MM.1S (cell line): ENCODE data around the gene TMOD3.

Source experiments
- DNase-seq: peaks from one replicate; pipeline ENCODE4 v3.0.0-alpha.2; 2015
- H2AFZ ChIP-seq: fragments of 300-600 bp; sonication (generic); 2 replicates; pipeline ENCODE4 v1.6.0; 2016; ENCODE audit warnings: antibody characterized with exemption, low read length
- H3F3A ChIP-seq: fragments of 300-600 bp; sonication (generic); 2 replicates; pipeline ENCODE4 v1.6.1; 2016; ENCODE audit warnings: mild to moderate bottlenecking, antibody characterized with exemption, low read length, moderate library complexity, mixed read lengths; ENCODE audit not compliant: insufficient read depth
- H3K27ac ChIP-seq: fragments of 300-600 bp; sonication (generic); 2 replicates; pipeline ENCODE4 v1.5.1; 2016; ENCODE audit warnings: mild to moderate bottlenecking, low read length
- H3K27me3 ChIP-seq: fragments of 300-600 bp; sonication (generic); replicated peaks from 2 replicates; pipeline ENCODE4 v1.6.0; 2016; ENCODE audit warnings: low read length; ENCODE audit not compliant: insufficient read depth
- H3K36me3 ChIP-seq: fragments of 300-600 bp; sonication (generic); replicated peaks from 2 replicates; pipeline ENCODE4 v1.6.1; 2016; ENCODE audit warnings: mild to moderate bottlenecking, low read length, mixed read lengths; ENCODE audit not compliant: insufficient read depth
- H3K4me1 ChIP-seq: fragments of 300-600 bp; sonication (generic); 2 replicates; pipeline ENCODE4 v1.6.1; 2016; ENCODE audit warnings: low read length, mixed read lengths
- H3K4me2 ChIP-seq: fragments of 300-600 bp; sonication (generic); 2 replicates; pipeline ENCODE4 v1.6.0; 2016; ENCODE audit warnings: low read depth, low read length
- H3K4me3 ChIP-seq: fragments of 300-600 bp; sonication (generic); 2 replicates; pipeline ENCODE4 v1.5.1; 2016; ENCODE audit warnings: low read length, mixed read lengths
- H3K79me2 ChIP-seq: fragments of 300-600 bp; sonication (generic); 2 replicates; pipeline ENCODE4 v1.6.1; 2016; ENCODE audit warnings: mixed run types, low read length, mixed read lengths
- H3K9ac ChIP-seq: fragments of 300-600 bp; sonication (generic); 2 replicates; pipeline ENCODE4 v1.6.1; 2016; ENCODE audit warnings: low read length, mixed read lengths
- H3K9me2 ChIP-seq: fragments of 300-600 bp; sonication (generic); replicated peaks from 2 replicates; pipeline ENCODE4 v1.6.1; 2016; ENCODE audit warnings: mild to moderate bottlenecking, low read length, mixed read lengths; ENCODE audit not compliant: insufficient read depth
- H3K9me3 ChIP-seq: fragments of 300-600 bp; sonication (generic); replicated peaks from 2 replicates; pipeline ENCODE4 v1.6.1; 2016; ENCODE audit warnings: mild to moderate bottlenecking, low read length, mixed read lengths; ENCODE audit not compliant: insufficient read depth
- H4K20me1 ChIP-seq: fragments of 300-600 bp; sonication (generic); 2 replicates; pipeline ENCODE4 v1.6.1; 2016; ENCODE audit warnings: mild to moderate bottlenecking, low read length, moderate library complexity, mixed read lengths; ENCODE audit not compliant: insufficient read depth
- EZH2 ChIP-seq: fragments of 300-600 bp; sonication (generic); optimal IDR thresholded peaks from 2 replicates; pipeline ENCODE3; 2017; ENCODE audit warnings: low read depth, mild to moderate bottlenecking, antibody characterized with exemption, low read length, mixed read lengths
- EZH2phosphoT487 ChIP-seq: fragments of 300-600 bp; sonication (generic); IDR thresholded peaks from 2 replicates; pipeline ENCODE4 v1.6.1; 2018; ENCODE audit warnings: antibody characterized with exemption, low read length
- TF ChIP-seq, protein P1 (sequence below): fragments of 300-600 bp; sonication (generic); IDR thresholded peaks from 2 replicates; pipeline ENCODE4 v1.5.1; 2016; ENCODE audit warnings: antibody characterized with exemption, low read length, mixed read lengths

The TMOD3 gene

DNA sequence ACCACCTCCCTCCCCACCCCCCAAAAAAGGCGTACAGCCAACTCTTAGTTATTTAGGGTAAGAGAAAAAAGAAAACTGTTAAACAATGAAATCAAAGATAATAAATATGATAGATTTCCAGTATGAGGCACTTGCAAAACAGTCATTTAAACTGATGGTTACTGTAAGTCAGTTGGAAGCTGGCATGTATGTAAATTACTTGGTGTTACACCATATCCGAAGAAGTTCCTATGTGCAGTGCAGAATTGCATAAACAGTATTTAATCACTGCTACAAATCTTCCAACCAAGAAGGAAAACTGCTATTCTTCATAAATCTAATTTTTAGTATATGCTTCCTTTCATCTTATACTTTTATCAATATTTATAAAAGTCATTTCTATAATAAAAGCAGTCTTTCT is 80.1 kb downstream of the TMOD3 start:
- H4K20me1 ChIP-seq: no peaks in the 10 kb centered on the region; the same call in 1 of the 2 replicates
- no peaks in the 10 kb centered on the region for H3K27me3 ChIP-seq
- no peak overlapping the region for H3K4me3 ChIP-seq
- H3K79me2 ChIP-seq: no peaks in the 10 kb centered on the region
- TF ChIP-seq EZH2phosphoT487: no peak
- no peak for TF ChIP-seq EZH2
- TF ChIP-seq, protein P1, sequence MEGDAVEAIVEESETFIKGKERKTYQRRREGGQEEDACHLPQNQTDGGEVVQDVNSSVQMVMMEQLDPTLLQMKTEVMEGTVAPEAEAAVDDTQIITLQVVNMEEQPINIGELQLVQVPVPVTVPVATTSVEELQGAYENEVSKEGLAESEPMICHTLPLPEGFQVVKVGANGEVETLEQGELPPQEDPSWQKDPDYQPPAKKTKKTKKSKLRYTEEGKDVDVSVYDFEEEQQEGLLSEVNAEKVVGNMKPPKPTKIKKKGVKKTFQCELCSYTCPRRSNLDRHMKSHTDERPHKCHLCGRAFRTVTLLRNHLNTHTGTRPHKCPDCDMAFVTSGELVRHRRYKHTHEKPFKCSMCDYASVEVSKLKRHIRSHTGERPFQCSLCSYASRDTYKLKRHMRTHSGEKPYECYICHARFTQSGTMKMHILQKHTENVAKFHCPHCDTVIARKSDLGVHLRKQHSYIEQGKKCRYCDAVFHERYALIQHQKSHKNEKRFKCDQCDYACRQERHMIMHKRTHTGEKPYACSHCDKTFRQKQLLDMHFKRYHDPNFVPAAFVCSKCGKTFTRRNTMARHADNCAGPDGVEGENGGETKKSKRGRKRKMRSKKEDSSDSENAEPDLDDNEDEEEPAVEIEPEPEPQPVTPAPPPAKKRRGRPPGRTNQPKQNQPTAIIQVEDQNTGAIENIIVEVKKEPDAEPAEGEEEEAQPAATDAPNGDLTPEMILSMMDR: no peak
- H3K4me2 ChIP-seq: no peak overlapping the region
- no peak overlapping the region for H2AFZ ChIP-seq
- H3K4me1 ChIP-seq: no peaks in the 10 kb centered on the region
- no peak overlapping the region for H3K27ac ChIP-seq
- no peak for DNase-seq
- no peaks in the 10 kb centered on the region for H3K9me3 ChIP-seq
- no peaks in the 10 kb centered on the region for H3F3A ChIP-seq
- no peak overlapping the region for H3K9ac ChIP-seq
- no peaks in the 10 kb centered on the region for H3K36me3 ChIP-seq
- no peaks in the 10 kb centered on the region for H3K9me2 ChIP-seq

DNA sequence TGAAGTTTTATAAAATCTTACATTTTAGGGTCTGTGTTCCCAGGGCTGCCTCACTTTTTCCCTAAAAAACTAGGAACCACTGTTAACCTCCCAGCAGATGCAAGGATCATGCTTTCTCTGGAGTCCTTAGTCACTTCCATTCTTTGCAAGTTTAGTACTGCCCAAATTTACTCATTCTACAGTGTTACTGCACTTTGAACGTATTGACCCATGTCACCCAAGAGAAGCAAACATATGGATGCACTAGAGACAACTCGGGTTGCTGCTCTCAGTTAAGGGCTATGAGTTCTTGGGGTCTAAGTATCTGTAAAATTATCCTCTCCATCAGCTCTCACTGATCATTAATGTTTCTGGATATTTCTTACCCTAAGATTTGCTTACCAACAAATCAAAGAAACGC is 83.1 kb downstream of the TMOD3 start:
- no peak overlapping the region for H3K4me2 ChIP-seq
- no peak overlapping the region for H2AFZ ChIP-seq
- H3K36me3 ChIP-seq: no peaks in the 10 kb centered on the region
- DNase-seq: no peak
- no peaks in the 10 kb centered on the region for H3K4me1 ChIP-seq
- TF ChIP-seq, protein P1: no peak
- no peak for TF ChIP-seq EZH2
- no peak for TF ChIP-seq EZH2phosphoT487
- no peaks in the 10 kb centered on the region for H3F3A ChIP-seq
- no peaks in the 10 kb centered on the region for H3K9me3 ChIP-seq
- no peak overlapping the region for H3K9ac ChIP-seq
- no peaks in the 10 kb centered on the region for H3K79me2 ChIP-seq
- H4K20me1 ChIP-seq: no peaks in the 10 kb centered on the region; the same call in 1 of the 2 replicates
- H3K9me2 ChIP-seq: no peaks in the 10 kb centered on the region
- no peaks in the 10 kb centered on the region for H3K27me3 ChIP-seq
- H3K4me3 ChIP-seq: no peak overlapping the region
- H3K27ac ChIP-seq: no peak overlapping the region

DNA sequence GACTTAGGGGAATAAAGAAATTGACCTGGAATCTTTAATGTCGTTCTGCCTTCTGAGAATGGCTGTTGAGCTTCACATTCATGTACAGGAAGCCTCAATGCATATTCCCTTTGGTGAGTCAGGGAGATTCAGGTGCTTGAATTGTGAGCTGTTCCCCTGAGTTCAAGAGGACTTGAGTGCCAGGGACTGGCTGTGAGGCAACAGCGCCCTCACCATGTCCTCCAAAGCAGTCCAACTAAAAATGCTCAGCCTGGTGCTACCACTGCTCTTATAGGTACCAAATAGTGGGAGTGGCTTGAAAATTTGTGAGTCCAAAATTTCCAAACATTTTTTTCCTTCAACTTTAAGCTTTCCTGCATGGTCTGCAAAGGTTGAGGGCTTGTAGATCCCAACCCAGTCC is 88.0 kb downstream of the TMOD3 start:
- H3K4me3 ChIP-seq: no peak overlapping the region
- no peak for DNase-seq
- no peaks in the 10 kb centered on the region; the same call in 1 of the 2 replicates for H3K36me3 ChIP-seq

More for the DNA sequence above, 88.0 kb downstream of the TMOD3 start:
- Histone ChIP-seq H2AFZ (no peak overlapping the region), H3K27ac (no peak overlapping the region), H3K9ac (no peak overlapping the region), H3F3A (no peaks in the 10 kb centered on the region), H3K9me3 (no peaks in the 10 kb centered on the region), H3K4me1 (no peaks in the 10 kb centered on the region), H3K27me3 (no peaks in the 10 kb centered on the region), H3K79me2 (no peaks in the 10 kb centered on the region), H3K9me2 (no peaks in the 10 kb centered on the region), H4K20me1 (no peaks in the 10 kb centered on the region), H3K4me2 (no peak overlapping the region)
- TF ChIP-seq, protein P1: peak; percentile 29
- no peak for TF ChIP-seq EZH2phosphoT487
- TF ChIP-seq EZH2: no peak
